Retina (tissue), 1 donor: ENCODE results near the gene PSMB7.

Source experiments
- DNase-seq: peaks from one replicate; pipeline ENCODE4 v3.0.0-alpha.2; 2016

Gene PSMB7

GRCh38 chr9:124343533-124344290 is 71.5 kb downstream of the PSMB7 start:
- DNase-seq = peak; percentile 61

GRCh38 chr9:124342776-124343485 is 72.3 kb downstream of the PSMB7 start:
- DNase-seq = no peak

- no peak for DNase-seq
Observed at GRCh38 chr9:124342402-124342775, 72.9 kb downstream of the PSMB7 start.

GRCh38 chr9:124341455-124342170 is 73.6 kb downstream of the PSMB7 start:
- no peak for DNase-seq

- no peak for DNase-seq
Observed at GRCh38 chr9:124340219-124341069, 74.8 kb downstream of the PSMB7 start.

- DNase-seq = no peak
Observed at GRCh38 chr9:124339603-124340146, 75.6 kb downstream of the PSMB7 start.

GRCh38 chr9:124337562-124337961 is 77.7 kb downstream of the PSMB7 start:
- DNase-seq = no peak

GRCh38 chr9:124335320-124335707 is 79.9 kb downstream of the PSMB7 start:
- DNase-seq = no peak

- DNase-seq = no peak
Observed at GRCh38 chr9:124334568-124335319, 80.5 kb downstream of the PSMB7 start.

GRCh38 chr9:124333203-124333579 is 82.1 kb downstream of the PSMB7 start:
- DNase-seq = no peak

- peak; percentile 53 for DNase-seq
Observed at GRCh38 chr9:124332361-124333202, 82.7 kb downstream of the PSMB7 start.

GRCh38 chr9:124331580-124331979 is 83.7 kb downstream of the PSMB7 start:
- DNase-seq = no peak

- peak; percentile 52 for DNase-seq
Observed at GRCh38 chr9:124330011-124330697, 85.1 kb downstream of the PSMB7 start.

- peak; percentile 64 for DNase-seq
Observed at GRCh38 chr9:124329206-124329792, 85.9 kb downstream of the PSMB7 start.

GRCh38 chr9:124328285-124328684 is 87.0 kb downstream of the PSMB7 start:
- no peak for DNase-seq

GRCh38 chr9:124327491-124327890 is 87.8 kb downstream of the PSMB7 start:
- no peak for DNase-seq

- DNase-seq = no peak
Observed at GRCh38 chr9:124326378-124326777, 88.9 kb downstream of the PSMB7 start.

- no peak for DNase-seq
Observed at GRCh38 chr9:124325816-124326215, 89.4 kb downstream of the PSMB7 start.

- DNase-seq = no peak
Observed at GRCh38 chr9:124323904-124324303, 91.3 kb downstream of the PSMB7 start.
